AG04449 (cell line): Measurements from ENCODE around the gene TRPV6.

Experiments
- CTCF ChIA-PET: fragments of 350-600 bp; formaldehyde crosslinking; extraction: SDS; loops from one replicate; lab custom pipeline; 2021; ENCODE audit warnings: antibody characterized with exemption; lab: Yijun Ruan, JAX
- POLR2A ChIA-PET: fragments of 400-600, 350-600 bp; formaldehyde crosslinking; extraction: SDS; loops from one replicate; lab custom pipeline; 2020; ENCODE audit warnings: antibody characterized with exemption, inconsistent platforms; lab: Yijun Ruan, JAX
- DNase-seq: peaks from one replicate; pipeline ENCODE4 v3.0.0-alpha.2; 2010; ENCODE audit warnings: low read depth, low spot score
- H3K4me3 ChIP-seq: 2 replicates; pipeline ENCODE4 v1.5.1; 2011; ENCODE audit warnings: low read depth, mild to moderate bottlenecking, control low read depth, low read length
- TF ChIP-seq, protein P1 (sequence below): IDR thresholded peaks from one replicate; pipeline ENCODE4 v1.5.1; 2011; ENCODE audit warnings: mild to moderate bottlenecking, moderate library complexity, low read length, control low read depth, inconsistent platforms; ENCODE audit not compliant: insufficient read depth; ENCODE audit errors: missing control alignments

Gene TRPV6

DNA sequence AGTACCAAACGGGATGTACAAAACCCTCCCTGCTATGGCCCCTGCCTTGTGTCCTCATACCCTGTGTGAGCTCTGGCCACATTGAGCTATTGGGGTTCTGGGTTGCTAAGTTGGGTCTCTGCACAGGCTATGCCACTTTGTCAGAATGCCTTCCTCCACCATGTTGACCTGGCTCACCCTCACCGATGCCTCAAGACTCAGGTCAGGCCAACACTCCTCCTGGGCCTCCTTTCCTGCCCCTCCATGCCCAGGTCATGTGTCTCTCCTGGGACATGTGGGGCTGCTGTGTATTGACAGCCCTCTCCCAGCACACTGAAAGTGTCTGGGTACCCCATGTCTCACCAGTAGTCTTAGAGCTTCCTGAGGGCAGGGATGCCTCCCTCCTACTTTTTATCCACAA, 33.4 kb upstream of the TRPV6 start:
- ChIA-PET POLR2A (interaction anchor here (0.6 kb wide), 1 partner anchor 15 kb away, joined by 3 read pairs; no protein-coding TSS in a partner anchor), CTCF (no interaction called here)
- no peak for DNase-seq
- H3K4me3 ChIP-seq, result no peak overlapping the region
- TF ChIP-seq, protein P1, sequence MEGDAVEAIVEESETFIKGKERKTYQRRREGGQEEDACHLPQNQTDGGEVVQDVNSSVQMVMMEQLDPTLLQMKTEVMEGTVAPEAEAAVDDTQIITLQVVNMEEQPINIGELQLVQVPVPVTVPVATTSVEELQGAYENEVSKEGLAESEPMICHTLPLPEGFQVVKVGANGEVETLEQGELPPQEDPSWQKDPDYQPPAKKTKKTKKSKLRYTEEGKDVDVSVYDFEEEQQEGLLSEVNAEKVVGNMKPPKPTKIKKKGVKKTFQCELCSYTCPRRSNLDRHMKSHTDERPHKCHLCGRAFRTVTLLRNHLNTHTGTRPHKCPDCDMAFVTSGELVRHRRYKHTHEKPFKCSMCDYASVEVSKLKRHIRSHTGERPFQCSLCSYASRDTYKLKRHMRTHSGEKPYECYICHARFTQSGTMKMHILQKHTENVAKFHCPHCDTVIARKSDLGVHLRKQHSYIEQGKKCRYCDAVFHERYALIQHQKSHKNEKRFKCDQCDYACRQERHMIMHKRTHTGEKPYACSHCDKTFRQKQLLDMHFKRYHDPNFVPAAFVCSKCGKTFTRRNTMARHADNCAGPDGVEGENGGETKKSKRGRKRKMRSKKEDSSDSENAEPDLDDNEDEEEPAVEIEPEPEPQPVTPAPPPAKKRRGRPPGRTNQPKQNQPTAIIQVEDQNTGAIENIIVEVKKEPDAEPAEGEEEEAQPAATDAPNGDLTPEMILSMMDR, result no peak

DNA sequence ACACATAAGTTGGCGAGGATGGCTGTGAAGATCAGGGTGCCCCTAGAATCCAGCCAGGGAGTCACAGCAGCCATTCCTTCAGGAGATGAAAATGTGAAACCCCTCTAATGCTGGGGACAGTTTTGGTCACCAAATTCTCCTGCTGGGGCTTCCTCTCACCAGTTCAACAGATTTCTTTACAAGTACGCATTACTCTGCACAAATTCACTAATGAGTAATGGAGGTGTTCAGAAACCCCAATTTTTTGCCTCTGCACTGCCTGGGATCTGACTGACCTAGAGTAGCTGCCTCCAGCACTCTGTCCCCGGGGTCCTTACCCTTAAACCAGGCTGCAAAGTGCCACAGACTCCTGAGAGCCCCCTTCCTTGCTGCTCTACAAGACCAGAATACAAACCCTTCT, 31.9 kb upstream of the TRPV6 start:
- TF ChIP-seq, protein P1, result no peak
- DNase-seq, result no peak
- CTCF ChIA-PET, result no interaction called here
- POLR2A ChIA-PET, result no interaction called here
- H3K4me3 ChIP-seq, result no peak overlapping the region

DNA sequence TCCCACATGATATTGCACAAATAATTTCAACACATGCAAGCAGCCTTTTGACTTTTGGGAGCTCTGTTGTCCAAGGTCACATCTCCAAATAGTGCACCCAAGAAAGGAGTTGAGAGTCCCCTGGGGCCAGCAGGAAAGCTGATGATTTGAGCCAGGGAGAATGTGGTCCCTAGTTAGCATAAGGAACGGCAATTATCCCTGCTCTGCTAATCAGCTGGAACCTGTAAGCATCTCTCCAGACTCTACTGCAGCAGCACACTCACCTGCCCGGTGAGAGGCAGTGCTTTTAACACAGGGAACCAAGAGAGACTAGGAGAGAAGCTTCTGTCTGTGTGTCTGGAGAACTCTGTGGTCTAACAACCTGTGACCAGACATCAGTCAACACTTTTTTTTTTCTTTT, 31.0 kb upstream of the TRPV6 start:
- CTCF ChIA-PET, result interaction anchor here (1.0 kb wide), 1 partner anchor 86 kb away, joined by 4 read pairs; no protein-coding TSS in a partner anchor
- no peak for DNase-seq
- H3K4me3 ChIP-seq, result no peak overlapping the region
- TF ChIP-seq, protein P1, result no peak
- POLR2A ChIA-PET, result no interaction called here

DNA sequence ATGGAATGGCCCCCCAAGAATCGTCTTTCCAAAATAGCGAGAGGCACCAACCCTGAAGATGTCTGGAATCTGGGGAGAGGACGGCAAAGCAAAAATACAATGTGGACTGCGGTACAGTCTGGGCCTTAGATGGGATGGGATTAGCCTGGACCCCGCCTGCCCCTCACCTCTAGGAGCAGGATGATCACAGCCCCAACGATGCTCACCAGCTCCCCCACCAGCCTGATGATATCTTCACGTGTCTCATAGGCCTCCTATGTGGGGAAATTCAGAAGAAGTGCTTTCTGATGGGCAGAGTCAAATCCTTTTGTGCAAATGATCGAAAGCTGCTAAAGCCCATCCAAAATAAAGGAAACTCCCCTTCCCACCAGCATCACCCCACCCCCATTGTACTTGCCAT, 29.8 kb upstream of the TRPV6 start:
- ChIA-PET CTCF (interaction anchor here (1.0 kb wide), 1 partner anchor 87 kb away, joined by 4 read pairs; no protein-coding TSS in a partner anchor), POLR2A (no interaction called here)
- no peak for DNase-seq
- TF ChIP-seq, protein P1, result no peak
- no peak overlapping the region for H3K4me3 ChIP-seq

DNA sequence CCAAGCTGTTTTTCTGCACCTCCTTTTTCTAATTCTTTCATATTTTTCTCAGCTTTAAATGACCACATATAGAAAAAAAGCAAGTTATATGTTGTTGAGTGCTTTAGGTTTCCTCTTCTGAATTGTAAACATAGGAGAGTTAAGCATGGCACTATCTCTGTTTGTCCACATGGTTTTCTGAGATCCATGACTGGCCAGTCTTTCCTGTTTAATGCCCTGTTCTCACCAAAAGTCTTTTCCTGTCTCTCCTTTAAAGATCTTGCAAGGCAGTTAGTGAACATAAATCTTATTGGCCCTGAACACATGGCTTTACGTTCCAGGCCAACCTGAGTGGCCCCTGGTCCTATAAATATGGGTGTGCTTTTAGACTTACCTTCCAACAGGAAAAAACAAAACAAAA, 28.6 kb upstream of the TRPV6 start:
- no peak overlapping the region for H3K4me3 ChIP-seq
- ChIA-PET POLR2A (no interaction called here), CTCF (no interaction called here)
- no peak for DNase-seq
- TF ChIP-seq, protein P1, result no peak

DNA sequence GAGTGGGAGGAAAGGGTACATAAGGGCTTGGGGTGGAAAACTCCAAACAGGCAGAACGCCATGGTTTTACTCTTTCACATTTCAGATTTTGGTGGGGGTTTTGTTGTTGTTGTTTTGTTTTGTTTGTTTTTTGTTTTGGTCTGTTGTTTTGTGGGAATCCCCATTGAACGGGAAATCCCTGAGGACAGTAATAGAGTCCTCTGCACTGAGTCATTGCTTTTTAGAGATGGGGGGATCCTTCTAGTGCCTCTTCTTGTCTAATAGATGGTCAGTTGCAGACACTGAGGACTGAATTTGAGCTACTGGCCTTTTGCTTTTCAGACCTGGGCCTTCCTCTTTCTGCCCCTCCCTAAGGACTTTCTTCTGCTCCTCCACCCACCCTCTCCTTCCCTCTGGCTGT, 28.0 kb upstream of the TRPV6 start:
- POLR2A ChIA-PET, result no interaction called here
- CTCF ChIA-PET, result no interaction called here
- TF ChIP-seq, protein P1, result no peak

More for the DNA sequence above, 28.0 kb upstream of the TRPV6 start:
- DNase-seq, result no peak
- no peak overlapping the region for H3K4me3 ChIP-seq
